Calu3 (cell line): ENCODE measurements around the gene NUDT19. TPM values are rescaled to one million over a fixed set of nuclear protein-coding genes. Genes with fewer than 3 reads are reported as not detected.

Source experiments
- Bru-seq: library from RNA; stranded (reverse); fragments of 400-500 nt; gene quantifications from one replicate; lab custom pipeline; 2021; lab: Mats Ljungman, UMichigan
- BruChase-seq, 2 experiments: library from RNA; stranded (reverse); fragments of 400-500 nt; gene quantifications; one replicate each; lab custom pipeline; 2021; lab: Mats Ljungman, UMichigan
- BruUV-seq: library from RNA; stranded (reverse); fragments of 400-500 nt; replicated peaks from 2 replicates; lab custom pipeline; 2021; lab: Mats Ljungman, UMichigan
- CTCF ChIA-PET: fragments of 300-600 bp; sonication (Branson Sonifier 250); formaldehyde crosslinking; loops from one replicate; lab custom pipeline; 2022; ENCODE audit warnings: antibody characterized with exemption; lab: Charles Lee
- DNase-seq: peaks from one replicate; pipeline ENCODE4 v3.0.0; 2022
- H3K27ac Mint-ChIP-seq: one replicate; pipeline ENCODE4 v1.8.0; 2022; ENCODE audit warnings: mixed read lengths; ENCODE audit not compliant: unreplicated experiment
- H3K27me3 Mint-ChIP-seq: one replicate; pipeline ENCODE4 v1.8.0; 2022; ENCODE audit warnings: mixed read lengths; ENCODE audit not compliant: unreplicated experiment
- H3K36me3 Mint-ChIP-seq: one replicate; pipeline ENCODE4 v1.8.0; 2022; ENCODE audit warnings: mild to moderate bottlenecking, moderate library complexity, mixed read lengths; ENCODE audit not compliant: insufficient read depth, unreplicated experiment
- H3K4me1 Mint-ChIP-seq: one replicate; pipeline ENCODE4 v1.8.0; 2022; ENCODE audit warnings: mild to moderate bottlenecking, low read depth, mixed read lengths; ENCODE audit not compliant: unreplicated experiment
- H3K4me3 Mint-ChIP-seq: one replicate; pipeline ENCODE4 v1.8.0; 2022; ENCODE audit warnings: mild to moderate bottlenecking, low read depth, moderate library complexity, mixed read lengths; ENCODE audit not compliant: unreplicated experiment
- H3K9me3 Mint-ChIP-seq: one replicate; pipeline ENCODE4 v1.8.0; 2022; ENCODE audit warnings: low read depth, mixed read lengths; ENCODE audit not compliant: unreplicated experiment
- intact Hi-C: fragments of 100-400 bp; cut with micrococcal nuclease; formaldehyde crosslinking; loops from one replicate; pipeline ENCODE4 v1.10.0; 2022; ENCODE audit not compliant: unreplicated experiment
- long read RNA-seq: library from polyadenylated mRNA; stranded (forward); transcript quantifications from one replicate; pipeline ENCODE4 v2.0.0, GENCODE V29; 2022
- total RNA-seq: library from RNA; stranded (reverse); gene quantifications from 2 replicates; pipeline ENCODE4 v1.2.3, GENCODE V29; 2022
- TF ChIP-seq, protein P1 (sequence below): fragments of 200-600 bp; IDR thresholded peaks from one replicate; pipeline ENCODE4 v1.8.0; 2022; ENCODE audit warnings: antibody characterized with exemption; ENCODE audit not compliant: unreplicated experiment

The NUDT19 gene
- 20.3 and 21.1 TPM in 2 replicates for total RNA-seq
- percentile 82 among the genes with signal in this experiment for Bru-seq, nascent RNA
- percentile 84 among the genes with signal in this experiment for BruChase-seq, experiment 1, labeled RNA remaining after a 6-hour chase
- percentile 87 among the genes with signal in this experiment for BruChase-seq, experiment 2, labeled RNA remaining after a 2-hour chase
- long read RNA-seq, partial matches to known transcripts = 0 of 6 reads
- long read RNA-seq, other reads (novel, unspliced or antisense) = 4 of 6 reads

DNA sequence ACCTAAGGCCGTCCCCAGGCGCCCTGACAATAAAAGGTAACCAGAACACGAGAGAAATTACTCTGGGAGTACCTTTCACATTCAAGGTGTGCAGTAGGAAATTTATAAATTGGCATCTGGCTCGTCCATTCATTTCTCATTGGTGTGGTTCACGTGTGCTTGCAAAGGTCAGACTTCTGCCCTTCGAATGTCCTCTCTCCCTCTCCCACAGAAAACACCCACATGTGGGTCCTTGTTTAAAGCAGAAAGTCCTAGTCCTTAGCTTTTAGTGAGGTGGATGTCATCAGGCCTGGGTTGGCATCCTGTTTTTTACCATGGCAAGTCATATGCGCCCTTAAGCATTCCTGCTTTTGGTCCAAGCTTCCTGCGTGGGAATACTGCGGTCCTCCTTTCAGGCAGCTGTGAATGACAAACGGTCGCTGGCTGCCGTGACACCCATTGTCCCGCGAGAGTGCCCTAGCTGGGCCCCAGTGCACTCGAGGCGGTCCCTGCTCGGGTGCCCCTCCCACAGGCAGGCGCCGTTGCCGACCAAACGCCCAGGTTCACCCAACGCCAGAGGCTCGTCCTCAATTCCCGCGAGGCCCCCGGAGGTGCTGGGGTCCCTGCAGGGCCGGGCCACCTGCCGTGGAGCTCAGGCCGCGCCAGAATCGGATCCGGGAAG, at the start of gene NUDT19:
TSS of gene NUDT19 (plus strand) at position 531 of the 661 bp plus-strand sequence. CDS start 140 bp downstream, outside the sequence.
- Mint-ChIP-seq H3K27ac (peak within 1 kb of the TSS; percentile 90), H3K4me1 (peaks cover 50% of the 10 kb centered on the region), H3K27me3 (no peaks in the 10 kb centered on the region), H3K36me3 (peaks cover 43% of the 10 kb centered on the region), H3K4me3 (peak within 1 kb of the TSS; percentile 82), H3K9me3 (peaks cover 4% of the 10 kb centered on the region)
- CTCF ChIA-PET = interaction anchor here (0.5 to 1.7 kb wide), 3 partner anchors 16 to 57 kb away, joined by 3 to 6 read pairs (median 5); partner anchors contain the start of genes ANKRD27 and RGS9BP
- no TSS peak for BruUV-seq
- intact Hi-C loops = no loop called here
- TF ChIP-seq, protein P1, sequence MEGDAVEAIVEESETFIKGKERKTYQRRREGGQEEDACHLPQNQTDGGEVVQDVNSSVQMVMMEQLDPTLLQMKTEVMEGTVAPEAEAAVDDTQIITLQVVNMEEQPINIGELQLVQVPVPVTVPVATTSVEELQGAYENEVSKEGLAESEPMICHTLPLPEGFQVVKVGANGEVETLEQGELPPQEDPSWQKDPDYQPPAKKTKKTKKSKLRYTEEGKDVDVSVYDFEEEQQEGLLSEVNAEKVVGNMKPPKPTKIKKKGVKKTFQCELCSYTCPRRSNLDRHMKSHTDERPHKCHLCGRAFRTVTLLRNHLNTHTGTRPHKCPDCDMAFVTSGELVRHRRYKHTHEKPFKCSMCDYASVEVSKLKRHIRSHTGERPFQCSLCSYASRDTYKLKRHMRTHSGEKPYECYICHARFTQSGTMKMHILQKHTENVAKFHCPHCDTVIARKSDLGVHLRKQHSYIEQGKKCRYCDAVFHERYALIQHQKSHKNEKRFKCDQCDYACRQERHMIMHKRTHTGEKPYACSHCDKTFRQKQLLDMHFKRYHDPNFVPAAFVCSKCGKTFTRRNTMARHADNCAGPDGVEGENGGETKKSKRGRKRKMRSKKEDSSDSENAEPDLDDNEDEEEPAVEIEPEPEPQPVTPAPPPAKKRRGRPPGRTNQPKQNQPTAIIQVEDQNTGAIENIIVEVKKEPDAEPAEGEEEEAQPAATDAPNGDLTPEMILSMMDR = no peak
- peak; percentile 91 for DNase-seq

DNA sequence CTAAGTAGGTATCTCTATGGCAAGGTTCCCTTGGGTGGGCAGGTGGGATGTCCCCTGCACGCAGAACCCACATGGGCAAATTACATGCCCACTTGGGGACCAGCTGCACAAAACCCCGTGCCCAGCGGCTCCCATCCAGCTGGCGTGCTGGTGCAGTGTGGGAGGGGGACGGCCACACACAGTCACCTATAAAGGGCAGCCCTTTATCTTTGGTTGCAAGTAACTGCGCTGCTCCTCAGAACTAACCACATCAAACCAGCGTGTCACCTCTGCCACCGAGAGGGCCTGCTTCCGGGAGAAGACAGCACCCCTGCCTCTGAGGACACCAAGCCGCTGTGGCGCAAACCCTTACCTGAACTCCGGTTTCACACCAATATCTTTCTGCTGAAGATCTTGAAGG, 48.9 kb upstream of the NUDT19 start:
- intact Hi-C loops = no loop called here
- CTCF ChIA-PET = no interaction called here
- H3K36me3 Mint-ChIP-seq = peaks cover 58% of the 10 kb centered on the region
- H3K4me3 Mint-ChIP-seq = no peak overlapping the region
- no peaks in the 10 kb centered on the region for H3K9me3 Mint-ChIP-seq
- TF ChIP-seq, protein P1 = no peak
- H3K27me3 Mint-ChIP-seq = no peaks in the 10 kb centered on the region
- no peak for DNase-seq
- BruUV-seq = no TSS peak
- no peak overlapping the region for H3K27ac Mint-ChIP-seq
- no peaks in the 10 kb centered on the region for H3K4me1 Mint-ChIP-seq

DNA sequence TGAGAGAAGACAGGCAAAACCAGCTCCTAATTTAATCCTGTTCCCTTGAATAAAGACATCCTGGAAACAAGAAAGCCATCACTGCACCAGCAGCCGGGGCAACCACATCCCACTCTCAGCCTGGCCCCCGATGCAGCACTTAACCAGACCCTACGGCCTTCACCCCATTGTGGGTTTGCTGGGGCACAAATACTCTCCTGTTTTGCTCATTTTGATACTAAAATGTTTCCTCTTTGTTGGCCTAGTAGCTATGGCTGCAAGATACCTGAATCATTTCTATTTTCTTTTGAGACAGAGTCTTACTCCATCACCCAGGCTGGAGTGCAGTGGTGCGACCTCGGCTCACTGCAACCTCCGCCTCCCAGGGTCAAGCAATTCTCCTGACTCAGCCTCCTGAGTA, 45.1 kb upstream of the NUDT19 start:
- Mint-ChIP-seq H3K27me3 (no peaks in the 10 kb centered on the region), H3K36me3 (peaks cover 49% of the 10 kb centered on the region), H3K4me3 (no peak overlapping the region), H3K4me1 (no peaks in the 10 kb centered on the region), H3K27ac (no peak overlapping the region), H3K9me3 (no peaks in the 10 kb centered on the region)
- DNase-seq = no peak
- BruUV-seq = no TSS peak
- intact Hi-C loops = no loop called here
- CTCF ChIA-PET = no interaction called here
- TF ChIP-seq, protein P1 = no peak

DNA sequence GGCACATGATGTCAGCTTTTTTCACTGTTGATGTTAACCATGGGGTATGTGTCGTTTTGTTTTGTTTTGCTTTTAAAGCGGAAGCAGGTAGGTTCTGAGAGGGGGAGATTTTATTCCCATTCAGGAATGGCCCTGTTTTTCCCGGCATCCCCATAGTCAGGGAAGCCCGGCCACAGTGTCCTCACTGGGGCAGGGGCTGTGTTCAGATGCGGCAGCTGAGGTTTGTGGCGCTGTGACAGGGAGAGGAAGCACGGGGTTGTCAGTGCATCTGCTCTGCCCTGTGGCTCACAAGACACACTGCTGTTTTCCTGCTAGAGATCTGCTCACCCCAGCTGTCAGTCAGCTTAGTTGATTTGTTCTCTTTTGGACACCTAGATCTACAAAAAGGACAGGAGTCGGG, 44.3 kb upstream of the NUDT19 start:
- TF ChIP-seq, protein P1 = no peak
- CTCF ChIA-PET = no interaction called here
- Mint-ChIP-seq H3K4me1 (no peaks in the 10 kb centered on the region), H3K36me3 (peaks cover 47% of the 10 kb centered on the region), H3K9me3 (no peaks in the 10 kb centered on the region), H3K27me3 (no peaks in the 10 kb centered on the region), H3K4me3 (no peak overlapping the region), H3K27ac (no peak overlapping the region)
- no peak for DNase-seq
- no TSS peak for BruUV-seq
- intact Hi-C loops = no loop called here
